Measurements from ENCODE around the gene ARHGAP10.

DNA sequence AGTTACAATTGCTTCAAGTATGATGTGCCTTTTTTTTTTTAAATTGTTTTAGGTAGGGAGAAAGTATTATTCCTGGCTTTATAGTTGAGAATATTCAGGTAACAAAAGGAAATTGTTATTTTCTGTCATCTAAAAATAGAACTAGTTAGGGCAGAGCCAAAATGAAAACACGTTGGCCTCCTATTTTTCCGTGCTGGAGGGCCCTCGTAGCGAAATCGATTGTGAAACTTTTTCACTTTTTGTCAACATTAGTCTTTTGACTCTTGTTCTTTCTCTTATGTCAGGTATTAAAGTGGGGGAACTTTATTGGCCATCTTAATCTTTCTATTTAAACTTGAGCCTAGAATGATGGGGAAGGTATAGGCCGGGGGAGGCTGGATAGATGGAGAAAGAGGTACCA lies 104.9 kb downstream of the ARHGAP10 start:
- TF ChIP-seq TEAD4 (IDR thresholded peaks at IDR 0.05) (no peak), YY1 (IDR thresholded peaks at IDR 0.05; ENCODE audit: low read depth) (no peak), EGR1 (IDR thresholded peaks at IDR 0.05) (no peak), CEBPB (IDR thresholded peaks at IDR 0.05) (no peak)
